Liver (tissue), 9 donors: ENCODE measurements around the gene PATJ. TPM values are rescaled to one million over a fixed set of nuclear protein-coding genes. Genes with fewer than 3 reads are reported as not detected.

Experiments
- DNase-seq: peaks from one replicate; pipeline ENCODE4 v3.0.0-alpha.2; 2017; ENCODE audit warnings: low spot score
- H3K27ac ChIP-seq, 2 donors: one replicate each; pipeline ENCODE4 v1.7.0; 2013; ENCODE audit warnings: inconsistent platforms in 2 of 2, low read length in 2 of 2, control low read depth in 1 of 2, low read depth in 1 of 2, mild to moderate bottlenecking in 1 of 2
- H3K27me3 ChIP-seq, 4 donors: one replicate each; pipeline versions ENCODE4 v1.6.1 to v1.7.0; 2013; ENCODE audit warnings: low read length in 3 of 4, inconsistent platforms in 1 of 4, mild to moderate bottlenecking in 1 of 4, moderate library complexity in 1 of 4; ENCODE audit not compliant: control insufficient read depth in 4 of 4, insufficient read depth in 4 of 4
- H3K36me3 ChIP-seq, 4 donors: one replicate each; pipeline versions ENCODE4 v1.6.1 to v1.7.0; 2013; ENCODE audit warnings: low read length in 3 of 4, mild to moderate bottlenecking in 3 of 4, low read depth in 1 of 4, moderate library complexity in 1 of 4; ENCODE audit not compliant: control insufficient read depth in 4 of 4, insufficient read depth in 3 of 4
- H3K4me1 ChIP-seq, 4 donors: one replicate each; pipeline versions ENCODE4 v1.6.1 to v1.7.0; 2013; ENCODE audit warnings: low read length in 3 of 4, mild to moderate bottlenecking in 3 of 4, moderate library complexity in 1 of 4; ENCODE audit not compliant: control insufficient read depth in 4 of 4, insufficient read depth in 4 of 4
- H3K4me3 ChIP-seq, 3 donors: one replicate each; pipeline versions ENCODE4 v1.6.1 to v1.7.0; 2013; ENCODE audit warnings: low read length in 3 of 3, control low read depth in 1 of 3, low read depth in 1 of 3, mild to moderate bottlenecking in 1 of 3
- H3K9ac ChIP-seq, 2 donors: one replicate each; pipeline ENCODE4 v1.7.0; 2013; ENCODE audit warnings: low read length in 2 of 2, mild to moderate bottlenecking in 2 of 2, moderate library complexity in 2 of 2, control low read depth in 1 of 2, low read depth in 1 of 2
- H3K9me3 ChIP-seq, 4 donors: one replicate each; pipeline versions ENCODE4 v1.6.1 to v1.7.0; 2013; ENCODE audit warnings: low read length in 3 of 4; ENCODE audit not compliant: control insufficient read depth in 4 of 4
- ATF3 ChIP-seq: IDR thresholded peaks from 2 replicates; pipeline ENCODE4 v1.6.1; 2016; ENCODE audit warnings: antibody characterized with exemption
- EGR1 ChIP-seq, 2 donors: IDR thresholded peaks; 2 replicates each; pipeline ENCODE4 v1.6.1; 2016 to 2018; ENCODE audit warnings: antibody characterized with exemption in 2 of 2, low read depth in 2 of 2
- FOXA1 ChIP-seq: IDR thresholded peaks from 2 replicates; pipeline ENCODE4 v1.6.1; 2016; ENCODE audit warnings: antibody characterized with exemption
- FOXA2 ChIP-seq: IDR thresholded peaks from 2 replicates; pipeline ENCODE4 v1.6.1; 2016; ENCODE audit warnings: antibody characterized with exemption
- HNF4A ChIP-seq, 2 donors: conservative IDR thresholded peaks; 2 replicates each; pipeline ENCODE4 v1.6.1; 2016; ENCODE audit warnings: antibody characterized with exemption in 2 of 2, mild to moderate bottlenecking in 2 of 2
- HNF4G ChIP-seq: IDR thresholded peaks from 2 replicates; pipeline ENCODE4 v1.6.1; 2016; ENCODE audit warnings: antibody characterized with exemption
- JUND ChIP-seq, 2 donors: IDR thresholded peaks; 2 replicates each; pipeline ENCODE4 v1.6.1; 2016; ENCODE audit warnings: antibody characterized with exemption in 2 of 2
- MAX ChIP-seq: IDR thresholded peaks from 2 replicates; pipeline ENCODE4 v1.6.1; 2016; ENCODE audit warnings: antibody characterized with exemption
- NR2F2 ChIP-seq: IDR thresholded peaks from 2 replicates; pipeline ENCODE4 v1.6.1; 2016; ENCODE audit warnings: antibody characterized with exemption
- REST ChIP-seq: IDR thresholded peaks from 2 replicates; pipeline ENCODE4 v1.6.1; 2016; ENCODE audit warnings: antibody characterized with exemption, mild to moderate bottlenecking
- RXRA ChIP-seq, 2 donors: IDR thresholded peaks; 2 replicates each; pipeline ENCODE4 v1.6.1; 2017 to 2018; ENCODE audit warnings: antibody characterized with exemption in 2 of 2, mild to moderate bottlenecking in 1 of 2
- SP1 ChIP-seq: IDR thresholded peaks from 2 replicates; pipeline ENCODE4 v1.6.1; 2018; ENCODE audit warnings: antibody characterized with exemption, mild to moderate bottlenecking
- WGBS: extraction: QIAGEN DNeasy Blood & Tissue Kit; methylation state at CpG from one replicate; pipeline ENCODE4 v1.1.7; 2013; 5-methylcytosine and 5-hydroxymethylcytosine counted together
- polyA plus RNA-seq, 2 donors: library from polyadenylated mRNA; stranded (reverse) in 1 of 2; unstranded in 1 of 2; fragments of 200-250 nt in 1 of 2; fragments of >200 nt in 1 of 2; fragmentation: Nextera tagmentation in 1 of 2; extraction: Ambion mirVana in 1 of 2; gene quantifications; one replicate each; pipeline versions ENCODE4 v1.2.1 to v1.2.3, GENCODE V29; 2013 to 2015
- total RNA-seq, 2 donors: library from RNA; depleted of rRNA; stranded (reverse); fragments of >200 nt; gene quantifications; one replicate each; pipeline ENCODE4 v1.2.3, GENCODE V29; 2014
- TF ChIP-seq, protein P1 (sequence below): IDR thresholded peaks from 2 replicates; pipeline ENCODE4 v1.6.1; 2016; ENCODE audit warnings: antibody characterized with exemption
- TF ChIP-seq, protein P2 (sequence below): fragments of 150-350 bp; IDR thresholded peaks from 2 replicates; pipeline ENCODE4 v1.5.1; 2017; ENCODE audit warnings: improper control_type of control experiment, low read depth, low read length; ENCODE audit not compliant: missing input control
- donor health status: healthy.
- donor health status: healthy.
- donor health status: healthy.
- donor health status: healthy.
- donor health status: healthy.

PATJ gene
- total and polyA plus RNA-seq, 4 donors: 5.7 to 29.8 (median 9.0) TPM

GRCh38 chr1:61779231-61779630, 37.0 kb downstream of the PATJ start:
- H3K9me3 ChIP-seq: no peaks in the 10 kb centered on the region
- DNase-seq: no peak
- H3K27ac ChIP-seq: no peak overlapping the region
- H3K36me3 ChIP-seq: peaks cover 0 to 3% (median under 1%) of the 10 kb centered on the region in 4 donors
- TF ChIP-seq FOXA2 (no peak), NR2F2 (no peak), EGR1 (IDR thresholded peaks at IDR 0.05; ENCODE audit: low read depth in 2 of 2) (no peak), HNF4G (no peak), HNF4A (conservative IDR thresholded peaks at IDR 0.05) (no peak), REST (no peak), MAX (no peak), SP1 (no peak), FOXA1 (no peak)
- TF ChIP-seq, protein P1, sequence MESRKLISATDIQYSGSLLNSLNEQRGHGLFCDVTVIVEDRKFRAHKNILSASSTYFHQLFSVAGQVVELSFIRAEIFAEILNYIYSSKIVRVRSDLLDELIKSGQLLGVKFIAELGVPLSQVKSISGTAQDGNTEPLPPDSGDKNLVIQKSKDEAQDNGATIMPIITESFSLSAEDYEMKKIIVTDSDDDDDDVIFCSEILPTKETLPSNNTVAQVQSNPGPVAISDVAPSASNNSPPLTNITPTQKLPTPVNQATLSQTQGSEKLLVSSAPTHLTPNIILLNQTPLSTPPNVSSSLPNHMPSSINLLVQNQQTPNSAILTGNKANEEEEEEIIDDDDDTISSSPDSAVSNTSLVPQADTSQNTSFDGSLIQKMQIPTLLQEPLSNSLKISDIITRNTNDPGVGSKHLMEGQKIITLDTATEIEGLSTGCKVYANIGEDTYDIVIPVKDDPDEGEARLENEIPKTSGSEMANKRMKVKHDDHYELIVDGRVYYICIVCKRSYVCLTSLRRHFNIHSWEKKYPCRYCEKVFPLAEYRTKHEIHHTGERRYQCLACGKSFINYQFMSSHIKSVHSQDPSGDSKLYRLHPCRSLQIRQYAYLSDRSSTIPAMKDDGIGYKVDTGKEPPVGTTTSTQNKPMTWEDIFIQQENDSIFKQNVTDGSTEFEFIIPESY: no peak
- H3K9ac ChIP-seq: no peak overlapping the region
- H3K4me3 ChIP-seq: no peak overlapping the region
- 97% methylated on average over 2 of the region's 2 CpGs for WGBS
- H3K4me1 ChIP-seq: no peaks in the 10 kb centered on the region
- no peaks in the 10 kb centered on the region for H3K27me3 ChIP-seq

GRCh38 chr1:61781151-61781550, 38.9 kb downstream of the PATJ start:
- Histone ChIP-seq H3K4me3 (no peak overlapping the region), H3K27me3 (no peaks in the 10 kb centered on the region)
- DNase-seq: no peak

DNA sequence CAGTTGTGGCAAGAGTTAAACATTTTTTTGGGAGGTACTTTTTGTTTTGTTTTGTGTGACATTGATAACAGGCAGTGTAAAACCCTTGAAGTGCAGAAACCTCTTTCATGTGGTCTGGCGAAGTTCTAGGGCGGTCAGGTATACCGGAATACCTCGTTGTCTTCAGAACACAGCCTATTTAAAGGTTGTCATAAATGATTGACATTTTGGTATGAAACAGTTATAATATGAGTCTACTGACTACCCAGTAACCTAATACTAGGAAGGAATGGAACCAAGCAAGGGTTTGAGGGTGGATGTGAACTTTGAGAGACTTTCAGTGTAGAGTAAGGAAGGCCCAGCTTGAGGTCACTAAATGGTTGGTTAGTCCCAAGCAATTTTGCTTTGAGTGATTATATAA, 40.5 kb downstream of the PATJ start:
- Histone ChIP-seq H3K4me1 (no peaks in the 10 kb centered on the region), H3K4me3 (no peak overlapping the region), H3K36me3 (peaks cover 0 to 7% (median 2%) of the 10 kb centered on the region in 4 donors), H3K27ac (no peak overlapping the region), H3K9ac (no peak overlapping the region), H3K9me3 (no peaks in the 10 kb centered on the region), H3K27me3 (no peaks in the 10 kb centered on the region)
- no peak for DNase-seq
- WGBS: 93% methylated on average over 4 of the region's 4 CpGs
- TF ChIP-seq, protein P2, sequence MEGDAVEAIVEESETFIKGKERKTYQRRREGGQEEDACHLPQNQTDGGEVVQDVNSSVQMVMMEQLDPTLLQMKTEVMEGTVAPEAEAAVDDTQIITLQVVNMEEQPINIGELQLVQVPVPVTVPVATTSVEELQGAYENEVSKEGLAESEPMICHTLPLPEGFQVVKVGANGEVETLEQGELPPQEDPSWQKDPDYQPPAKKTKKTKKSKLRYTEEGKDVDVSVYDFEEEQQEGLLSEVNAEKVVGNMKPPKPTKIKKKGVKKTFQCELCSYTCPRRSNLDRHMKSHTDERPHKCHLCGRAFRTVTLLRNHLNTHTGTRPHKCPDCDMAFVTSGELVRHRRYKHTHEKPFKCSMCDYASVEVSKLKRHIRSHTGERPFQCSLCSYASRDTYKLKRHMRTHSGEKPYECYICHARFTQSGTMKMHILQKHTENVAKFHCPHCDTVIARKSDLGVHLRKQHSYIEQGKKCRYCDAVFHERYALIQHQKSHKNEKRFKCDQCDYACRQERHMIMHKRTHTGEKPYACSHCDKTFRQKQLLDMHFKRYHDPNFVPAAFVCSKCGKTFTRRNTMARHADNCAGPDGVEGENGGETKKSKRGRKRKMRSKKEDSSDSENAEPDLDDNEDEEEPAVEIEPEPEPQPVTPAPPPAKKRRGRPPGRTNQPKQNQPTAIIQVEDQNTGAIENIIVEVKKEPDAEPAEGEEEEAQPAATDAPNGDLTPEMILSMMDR: no peak
- TF ChIP-seq REST: no peak
- no peak for TF ChIP-seq RXRA (IDR thresholded peaks at IDR 0.05)
- TF ChIP-seq FOXA1: no peak
- TF ChIP-seq JUND (IDR thresholded peaks at IDR 0.05): no peak
- TF ChIP-seq, protein P1: no peak

More at GRCh38 chr1:61781151-61781550, 38.9 kb downstream of the PATJ start:
- H3K4me1 ChIP-seq: no peaks in the 10 kb centered on the region
- TF ChIP-seq RXRA (IDR thresholded peaks at IDR 0.05) (no peak), ATF3 (no peak), FOXA2 (no peak)
- peaks cover 0 to 5% (median 0%) of the 10 kb centered on the region in 4 donors for H3K36me3 ChIP-seq
- H3K9me3 ChIP-seq: no peaks in the 10 kb centered on the region
- H3K9ac ChIP-seq: no peak overlapping the region
- H3K27ac ChIP-seq: no peak overlapping the region
